Measurements from ENCODE around the gene VAMP8.
"Not testable (repeated sequence)": the region's sequence is repeated elsewhere in the genome, so short reads cannot be mapped to it uniquely, and the experiment has no call there.

VAMP8 gene

DNA sequence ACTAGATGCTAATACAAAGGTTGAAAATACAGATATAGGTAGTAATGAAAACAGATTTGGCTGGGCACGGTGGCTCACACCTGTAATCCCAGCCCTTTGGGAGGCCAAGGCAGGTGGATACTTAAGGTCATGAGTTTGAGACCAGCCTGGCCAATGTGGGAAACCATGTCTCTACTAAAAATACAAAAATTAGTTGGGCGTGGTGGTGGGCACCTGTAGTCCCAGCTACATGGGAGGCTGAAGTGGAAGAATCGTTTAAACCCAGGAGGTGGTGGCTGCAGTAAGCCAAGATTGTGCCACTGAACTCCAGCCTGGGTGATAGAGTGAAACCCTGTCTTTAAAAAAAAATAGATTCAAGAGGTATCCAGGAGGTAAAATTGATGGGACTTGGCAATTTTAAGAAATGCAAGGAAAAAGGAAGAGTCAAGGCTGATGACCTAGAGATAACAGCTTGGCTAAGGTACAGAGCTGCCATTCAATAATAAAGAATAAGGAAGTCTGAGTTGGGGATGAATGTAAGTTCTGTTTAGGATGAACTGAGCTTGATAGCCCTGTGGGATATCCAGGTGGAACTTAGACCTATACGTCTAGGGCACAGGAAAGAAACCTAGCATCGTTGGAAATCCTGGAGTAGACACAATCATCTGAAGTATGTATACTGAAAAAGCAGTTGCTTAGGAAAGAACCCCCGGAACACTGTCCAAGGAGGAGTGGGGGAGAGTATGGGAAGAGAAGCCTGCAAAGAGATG lies 29.4 kb upstream of the VAMP8 start:
- DNase-seq = no peak

DNA sequence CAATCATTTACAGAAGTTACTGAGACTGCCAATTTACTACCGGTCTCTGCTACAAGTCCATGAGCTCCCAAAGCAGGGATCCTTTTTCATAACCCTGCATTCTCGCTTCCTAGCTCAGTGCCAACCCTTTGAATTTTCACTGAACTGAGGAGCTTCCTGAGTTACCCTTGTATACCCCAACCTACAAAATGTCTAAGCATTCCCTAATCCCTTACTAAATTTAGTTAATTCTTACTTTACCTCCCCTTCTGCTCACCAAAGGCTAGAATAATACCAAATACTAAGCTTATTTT lies 28.8 kb upstream of the VAMP8 start:
- no peak for DNase-seq

DNA sequence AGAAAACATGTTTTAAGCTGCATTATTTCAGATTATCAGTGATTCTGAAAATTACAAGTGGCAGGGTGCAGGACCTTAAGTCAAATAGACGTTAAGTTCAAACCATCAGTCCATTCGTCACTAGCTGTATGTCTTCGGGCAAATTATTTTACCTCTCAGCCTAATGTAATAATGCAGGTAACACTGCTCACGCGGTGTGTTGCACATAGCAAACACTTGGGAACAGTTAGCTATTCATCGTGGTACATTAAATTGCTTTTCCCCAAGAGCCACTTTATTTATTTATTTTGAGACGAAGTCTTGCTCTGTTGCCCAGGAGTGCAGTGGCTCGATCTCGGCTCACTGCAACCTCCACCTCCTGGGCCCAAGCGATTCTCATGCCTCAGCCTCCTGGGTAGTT lies 28.3 kb upstream of the VAMP8 start:
- no peak for DNase-seq

DNA sequence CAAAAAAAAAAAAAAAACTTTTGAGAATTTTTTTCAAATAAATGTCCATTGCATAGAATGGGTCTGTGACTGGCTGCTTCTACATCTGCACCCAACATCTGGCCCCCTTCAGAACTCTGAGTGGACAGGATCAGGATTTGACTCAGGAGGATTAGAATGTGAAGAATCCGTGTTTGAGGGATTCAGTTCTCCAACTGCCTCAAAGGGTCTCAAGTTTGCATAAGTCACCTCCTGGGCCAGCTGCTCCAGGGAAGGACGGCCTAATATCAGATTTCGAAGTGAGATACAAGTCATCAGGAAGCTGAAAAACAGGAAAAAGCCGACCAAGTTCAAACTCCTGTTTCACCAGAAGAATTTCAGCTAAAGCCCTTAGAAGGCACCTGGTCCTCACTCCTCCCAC lies 27.6 kb upstream of the VAMP8 start:
- no peak for DNase-seq

DNA sequence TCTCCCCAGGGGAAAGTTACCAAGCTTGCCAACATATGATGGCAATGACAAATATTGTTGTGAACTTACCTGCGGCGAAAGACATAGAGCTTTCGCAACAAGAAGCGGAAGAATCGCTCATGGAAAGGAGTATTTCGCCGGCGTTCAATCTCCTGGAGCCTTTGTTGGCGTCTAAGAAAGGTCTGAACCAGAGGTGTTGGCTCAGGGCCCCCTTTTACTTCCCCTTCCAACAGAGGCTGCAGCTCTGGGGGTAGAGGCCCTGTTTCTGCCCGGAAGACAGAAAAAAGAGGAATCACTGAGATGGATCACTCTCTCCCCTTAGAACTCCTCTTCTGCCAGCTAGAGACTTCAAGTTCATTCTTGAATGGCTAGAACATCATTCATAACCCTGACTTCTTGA lies 26.9 kb upstream of the VAMP8 start:
- no peak for DNase-seq

DNA sequence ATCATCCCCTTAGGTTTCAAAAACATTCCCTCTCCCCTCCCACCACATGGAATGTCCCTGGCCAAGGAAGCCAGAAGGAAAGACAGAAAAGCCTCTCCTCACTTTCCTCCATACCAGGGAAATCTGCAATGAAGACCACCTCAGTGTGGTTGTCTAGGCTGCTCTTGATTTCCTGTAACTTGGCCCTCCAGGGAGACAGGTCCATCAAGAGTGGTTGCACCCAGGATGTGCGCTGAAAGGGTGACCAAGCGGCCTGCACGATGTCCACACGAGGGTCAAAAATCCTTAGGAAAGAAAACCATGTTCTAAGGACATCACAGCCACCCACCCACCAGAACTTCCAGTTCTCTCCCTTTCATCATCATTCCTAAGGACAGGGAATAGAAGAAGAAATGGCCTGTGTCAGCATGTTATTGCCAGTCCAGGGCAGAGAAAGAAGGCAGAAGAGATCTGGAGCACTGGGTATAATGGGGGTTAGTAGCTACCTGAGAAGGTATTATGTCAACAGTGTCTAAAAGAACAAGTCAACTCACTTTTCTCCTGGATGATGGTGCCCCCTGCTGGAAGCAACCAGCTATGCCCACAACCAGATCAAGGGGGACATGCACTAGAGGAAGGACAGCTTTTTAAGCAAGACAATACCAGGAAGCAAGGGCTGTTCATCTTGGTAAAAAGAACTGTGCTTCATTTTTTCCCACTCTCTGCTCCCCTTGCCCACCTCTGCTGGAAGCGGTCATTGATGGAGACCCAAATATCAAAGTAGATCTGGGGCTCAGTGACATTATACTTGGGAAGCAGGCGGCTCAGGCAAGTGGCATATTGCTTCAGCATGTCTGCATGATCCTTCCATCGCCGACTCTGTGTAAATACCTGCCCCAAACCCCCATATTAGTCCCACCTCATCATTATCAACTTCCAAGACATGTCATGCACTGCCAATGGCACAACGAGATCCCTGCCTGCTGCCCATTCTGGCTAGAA lies 25.4 kb upstream of the VAMP8 start:
- peak; percentile 75 to 93 (median 84) for DNase-seq

DNA sequence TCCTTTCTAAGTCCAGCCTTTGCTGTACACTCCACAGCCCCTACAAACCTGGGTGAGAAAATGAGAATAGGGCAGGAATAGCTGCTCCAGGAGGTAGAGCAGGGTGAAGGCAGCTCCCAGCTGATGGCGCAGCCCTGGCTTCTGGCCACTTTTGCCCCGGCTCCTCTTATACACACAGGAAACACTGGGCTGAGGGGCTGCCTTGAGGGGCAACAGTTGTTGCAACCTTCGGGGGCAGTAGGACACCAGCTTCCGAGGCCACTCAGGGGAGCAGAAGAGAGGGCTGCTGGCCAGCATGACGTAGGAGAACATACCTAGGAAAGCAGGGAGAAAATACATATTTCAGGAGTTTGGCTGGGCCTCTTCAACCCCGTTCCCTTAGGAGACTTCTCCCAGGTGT lies 24.2 kb upstream of the VAMP8 start:
- DNase-seq = no peak

DNA sequence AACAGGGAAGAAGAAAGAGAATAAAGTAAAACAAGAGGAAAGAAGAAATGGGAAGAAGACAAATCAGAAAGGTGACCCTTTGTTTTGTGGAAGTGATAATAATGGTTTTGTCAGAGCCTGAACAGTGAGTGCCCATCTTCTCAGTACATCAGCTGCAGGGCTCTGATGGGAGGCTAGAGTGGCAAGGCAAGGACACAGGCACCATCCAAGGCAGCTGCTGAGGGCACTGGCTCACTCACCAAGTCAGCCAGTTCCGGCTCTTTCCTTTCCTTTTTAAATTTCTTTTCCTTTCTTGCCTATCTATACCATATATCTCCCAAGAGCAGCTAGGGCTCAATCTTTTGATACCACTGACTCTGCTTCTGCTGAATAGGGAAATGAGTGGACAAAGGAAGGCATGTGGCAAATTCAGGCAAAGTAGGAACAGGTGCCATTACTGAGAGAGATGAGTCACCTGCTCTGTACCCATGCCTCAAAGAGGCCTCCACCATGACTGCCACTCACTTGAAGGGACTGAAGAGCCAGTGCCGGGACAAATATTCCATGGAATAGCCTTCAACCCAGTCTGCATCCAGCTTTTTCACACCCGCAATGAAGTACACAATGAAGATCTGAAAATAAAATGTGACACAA lies 22.3 kb upstream of the VAMP8 start:
- no peak for DNase-seq

DNA sequence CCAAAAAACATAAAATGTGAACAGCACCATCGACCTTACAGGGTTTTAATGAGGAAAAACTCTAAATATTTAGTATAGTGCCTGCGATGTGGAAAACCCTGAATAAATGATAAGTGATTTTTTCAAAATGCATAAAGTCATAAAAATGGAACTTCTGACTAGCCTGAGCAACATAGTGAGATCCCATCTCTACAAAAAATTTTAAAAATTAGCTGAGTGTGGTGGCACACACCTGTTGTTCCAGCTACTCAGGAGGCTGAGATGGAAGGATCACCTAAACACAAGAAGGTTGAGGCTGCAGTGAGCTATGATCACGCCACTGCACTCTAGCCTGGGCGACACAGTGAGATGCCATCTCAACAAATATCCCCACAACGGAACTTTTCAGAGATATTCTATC lies 20.3 kb upstream of the VAMP8 start:
- no peak for DNase-seq

DNA sequence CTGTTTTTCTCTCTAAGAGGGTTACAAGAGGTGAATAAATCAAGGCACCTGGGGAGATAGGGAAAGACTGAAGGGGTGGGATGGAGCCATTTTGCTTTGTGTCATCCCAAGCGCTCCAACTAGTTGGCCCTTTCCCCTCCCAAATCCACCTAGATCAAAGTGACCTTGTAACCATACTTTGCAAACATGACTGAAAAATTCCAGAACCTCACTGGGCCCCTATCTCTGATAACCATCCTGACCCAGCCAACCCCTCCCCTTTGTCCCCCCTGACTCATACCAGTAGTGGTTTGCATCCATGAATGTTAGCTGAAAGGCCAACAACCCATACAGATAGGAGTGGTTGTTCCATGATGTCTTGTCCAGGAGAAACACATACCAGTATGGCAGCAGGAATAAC lies 19.2 kb upstream of the VAMP8 start:
- DNase-seq = no peak

DNA sequence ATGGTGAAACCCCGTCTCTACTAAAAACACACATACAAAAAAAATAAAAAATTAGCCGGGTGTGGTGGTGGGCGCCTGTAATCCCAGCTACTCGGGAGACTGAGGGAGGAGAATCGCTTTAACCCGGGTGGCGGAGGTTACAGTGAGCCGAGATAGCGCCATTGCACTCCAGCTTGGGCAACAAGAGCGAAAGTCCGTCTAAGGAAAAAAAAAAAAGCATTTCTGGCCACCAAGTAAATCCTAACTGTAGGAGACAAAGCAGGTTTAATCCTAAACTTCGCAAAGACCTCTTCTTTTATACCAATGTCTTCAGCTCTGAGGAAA lies 17.0 kb upstream of the VAMP8 start:
- DNase-seq = not testable (repeated sequence)

DNA sequence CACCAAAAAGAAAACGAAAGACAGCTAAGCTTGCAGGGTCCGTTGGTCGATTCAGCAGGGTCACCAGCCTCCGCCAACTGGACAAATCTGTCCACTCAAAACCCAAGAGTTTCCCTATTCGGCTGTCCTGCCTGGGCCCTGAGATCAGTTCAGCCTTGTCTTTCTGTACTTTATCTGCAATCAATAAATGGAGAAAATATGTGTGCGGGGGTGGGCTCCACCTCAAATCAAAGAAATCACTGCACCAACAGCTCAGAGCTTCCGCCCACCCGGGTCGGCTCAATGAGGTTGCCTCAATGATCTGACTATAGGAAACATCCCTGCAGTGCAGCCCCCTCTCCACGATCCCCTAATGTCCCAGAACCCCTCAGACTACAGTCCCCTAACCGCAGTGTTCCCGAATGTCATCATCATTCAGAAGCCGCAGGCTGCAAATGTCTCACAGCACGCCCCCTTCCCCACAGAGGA lies 16.5 kb upstream of the VAMP8 start:
- DNase-seq = no peak

DNA sequence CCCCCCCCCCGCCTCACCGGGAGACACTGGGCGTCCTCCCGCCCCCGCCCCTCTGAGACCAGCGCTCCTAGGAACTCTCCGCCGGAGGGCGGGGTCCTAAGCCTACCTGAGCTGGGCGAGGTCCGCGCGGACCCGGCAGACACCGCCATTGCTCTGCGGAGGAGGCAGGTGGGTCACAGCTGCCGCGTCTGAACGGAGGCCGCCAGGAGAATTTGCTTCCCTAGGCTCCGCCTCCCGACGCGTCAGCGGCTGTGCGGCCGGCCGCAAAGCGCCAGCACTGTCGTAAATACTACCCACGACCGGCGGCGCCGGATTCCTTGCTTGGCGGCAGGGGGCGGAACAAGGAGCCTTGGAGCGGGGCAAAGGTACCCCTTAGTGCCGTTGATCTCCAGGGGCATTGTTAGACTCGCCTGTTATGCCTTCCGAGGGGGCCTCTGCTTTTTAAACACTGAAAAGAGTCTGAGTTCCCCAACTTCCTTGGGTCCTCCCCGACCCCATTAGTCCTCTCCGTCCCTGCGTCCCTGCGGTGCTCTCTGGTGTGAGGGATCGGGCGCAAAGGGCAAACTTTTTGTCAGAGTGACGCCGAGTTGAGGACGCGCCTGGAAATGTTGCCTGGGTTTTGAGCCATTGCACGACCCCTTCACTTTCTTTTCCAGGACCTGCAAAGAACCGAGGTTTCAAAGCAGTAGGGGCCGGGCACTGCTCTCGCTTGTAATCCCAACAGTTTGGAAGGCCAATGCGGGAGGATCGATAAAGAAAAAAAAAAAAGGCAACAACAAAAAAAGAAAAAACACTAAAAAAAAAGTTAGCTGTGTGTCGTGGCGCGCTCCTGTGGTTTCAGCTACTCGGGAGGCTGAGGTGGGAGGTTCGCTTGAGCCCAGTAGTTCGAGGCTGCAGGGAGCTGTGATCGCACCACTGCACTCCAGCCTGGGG lies 15.8 kb upstream of the VAMP8 start, which contains the start of gene GGCX:
Gene GGCX, minus strand, starts transcription at position 214 of the 933 bp plus-strand sequence. Its CDS starts 65 bp downstream, at position 149.
- peak; percentile 88 to 93 (median 90) for DNase-seq

DNA sequence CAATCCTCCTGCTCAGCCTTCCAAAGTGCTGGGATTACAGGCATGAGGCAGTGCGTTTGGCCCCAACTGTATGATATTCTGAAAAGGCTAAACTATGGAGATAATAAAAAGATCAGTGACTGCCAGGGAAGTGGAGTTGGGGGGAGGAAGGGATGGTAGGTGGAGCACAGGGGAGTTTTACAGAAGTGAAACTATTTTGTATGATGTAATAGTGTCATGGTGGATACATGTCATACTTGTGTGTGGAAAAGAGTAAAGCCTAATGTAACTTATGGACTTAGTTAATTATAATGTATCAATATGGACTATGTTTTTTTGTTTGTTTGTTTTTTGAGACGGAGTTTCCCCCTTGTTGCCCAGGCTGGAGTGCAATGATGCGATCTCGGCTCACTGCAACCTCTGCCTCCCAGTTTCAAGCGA lies 13.2 kb upstream of the VAMP8 start:
- no peak for DNase-seq

DNA sequence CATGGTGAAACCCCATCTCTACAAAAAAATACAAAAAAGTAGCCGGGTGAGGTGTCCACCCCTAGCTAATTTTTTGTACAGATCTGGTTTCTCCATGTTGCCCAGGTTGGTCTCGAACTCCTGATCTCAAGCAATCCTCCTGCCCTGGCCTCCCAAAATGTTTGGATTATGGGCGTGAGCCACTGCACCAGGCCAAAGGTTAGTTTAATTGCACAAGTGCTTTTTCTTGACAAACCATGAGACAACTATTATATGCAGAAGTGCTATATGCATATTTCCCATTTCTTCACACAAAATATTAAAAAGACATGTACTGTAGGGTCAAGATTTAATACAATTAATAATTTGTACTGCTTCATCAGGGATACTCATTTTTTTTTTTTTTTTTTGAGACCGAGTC lies 11.1 kb upstream of the VAMP8 start:
- DNase-seq = no peak

DNA sequence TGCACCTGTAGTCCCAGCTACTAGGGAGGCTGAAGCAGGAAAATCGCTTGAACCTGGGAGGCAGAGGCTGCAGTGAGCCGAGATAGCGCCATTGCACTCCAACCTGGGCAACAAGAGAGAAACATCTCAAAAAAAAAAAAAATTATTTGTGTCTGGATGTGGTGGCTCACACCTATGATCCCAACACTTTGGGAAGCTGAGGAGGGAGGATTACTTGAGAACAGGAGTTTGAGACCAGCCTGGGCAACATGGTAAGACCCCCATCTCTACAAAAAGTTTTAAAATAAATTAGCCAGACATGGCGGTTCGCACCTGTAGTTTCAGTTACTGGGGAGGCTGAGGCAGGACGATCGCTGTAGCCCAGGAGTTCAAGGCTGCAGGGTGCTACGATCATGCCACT lies 1.6 kb upstream of the VAMP8 start:
- no peak for DNase-seq

DNA sequence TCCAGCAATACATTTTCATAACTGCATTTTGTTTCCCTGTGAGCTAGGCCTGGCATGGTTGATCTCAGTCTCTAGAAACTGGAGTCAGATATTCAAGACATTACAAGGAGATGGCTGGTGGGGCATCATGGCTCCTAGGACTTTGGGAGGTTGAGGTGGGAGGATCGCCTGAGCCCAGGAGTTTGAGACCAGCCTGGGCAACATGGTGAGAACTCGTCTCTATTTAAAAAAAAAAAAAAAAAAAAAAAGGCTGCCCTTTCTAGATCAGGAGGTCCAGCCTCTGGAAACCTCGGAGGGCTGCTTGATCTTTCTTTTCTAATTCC lies 362 bp upstream of the VAMP8 start:
- no peak for DNase-seq

DNA sequence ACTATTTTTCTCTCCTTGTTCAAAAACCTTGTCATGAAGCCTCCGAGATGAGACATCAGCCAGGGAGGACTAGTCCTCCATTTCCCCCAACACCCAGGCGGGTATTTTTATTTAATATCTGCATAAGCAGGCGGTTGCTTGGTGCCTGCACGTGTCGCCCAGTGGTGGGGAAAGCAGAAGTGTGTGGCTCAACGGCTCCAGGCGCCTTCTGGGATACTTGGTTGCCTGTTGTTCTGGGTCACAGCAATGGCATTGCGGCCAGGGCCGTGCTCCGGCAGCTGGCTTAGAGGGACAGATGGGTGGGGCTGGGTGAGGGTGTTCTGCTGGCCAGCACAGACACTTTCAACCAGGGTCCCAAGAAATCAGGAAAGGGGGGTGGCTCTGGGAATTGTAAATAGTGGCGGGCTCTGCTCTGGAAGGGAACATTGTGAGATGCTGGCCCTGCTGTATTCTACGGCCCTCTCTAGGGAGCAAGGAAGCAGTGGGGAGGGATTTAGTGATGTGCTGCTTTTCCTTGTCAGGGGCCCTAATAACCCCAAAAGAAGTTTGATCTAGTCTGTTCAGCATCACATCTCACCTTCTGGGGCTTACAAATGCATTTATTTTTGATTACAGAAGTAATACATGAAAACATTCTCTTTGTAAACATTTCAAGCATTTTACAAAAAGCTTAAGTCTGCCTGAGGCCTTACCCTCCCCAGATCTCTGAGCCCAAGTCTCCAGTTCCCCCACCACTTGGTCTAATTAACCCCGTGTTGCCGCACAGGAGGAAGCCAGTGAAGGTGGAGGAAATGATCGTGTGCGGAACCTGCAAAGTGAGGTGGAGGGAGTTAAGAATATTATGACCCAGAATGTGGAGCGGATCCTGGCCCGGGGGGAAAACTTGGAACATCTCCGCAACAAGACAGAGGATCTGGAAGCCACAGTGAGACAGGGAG lies 1.1 kb downstream of the VAMP8 start:
- peak in 2 of 6 experiments; percentile 8 to 33 for DNase-seq

DNA sequence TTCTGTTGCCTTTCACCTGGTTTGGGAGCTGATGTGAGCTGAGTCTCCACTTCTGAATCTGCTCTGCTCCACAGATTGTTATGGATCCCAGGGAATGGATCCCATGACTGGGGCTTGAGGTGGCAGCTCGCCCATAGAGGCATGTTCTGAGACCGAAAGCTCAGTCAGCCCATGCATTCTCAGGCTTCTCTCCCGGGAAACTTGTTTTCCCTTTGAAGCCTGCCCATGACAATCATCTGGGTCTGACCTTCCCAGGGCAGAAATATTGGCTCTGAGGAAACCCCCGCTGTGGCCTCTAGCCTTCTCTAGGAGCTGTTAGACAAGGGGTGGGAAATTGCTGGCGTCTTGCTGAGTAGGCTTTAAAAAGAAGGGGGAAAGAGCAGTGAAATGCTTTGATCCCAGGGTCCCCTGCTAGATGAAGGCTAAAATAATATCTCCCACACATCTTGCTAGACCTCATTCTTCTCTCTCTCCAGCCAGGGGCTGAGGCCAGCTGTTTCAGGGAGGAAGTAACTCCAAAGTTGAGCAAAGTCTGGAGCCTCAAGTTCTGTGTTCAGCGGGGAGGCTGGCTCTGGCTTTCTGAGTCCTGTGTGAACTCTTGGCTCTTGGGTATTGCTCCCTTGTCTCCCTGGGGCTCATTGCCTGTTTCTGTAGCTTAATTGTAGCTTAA lies 2.0 kb downstream of the VAMP8 start:
- DNase-seq = no peak

DNA sequence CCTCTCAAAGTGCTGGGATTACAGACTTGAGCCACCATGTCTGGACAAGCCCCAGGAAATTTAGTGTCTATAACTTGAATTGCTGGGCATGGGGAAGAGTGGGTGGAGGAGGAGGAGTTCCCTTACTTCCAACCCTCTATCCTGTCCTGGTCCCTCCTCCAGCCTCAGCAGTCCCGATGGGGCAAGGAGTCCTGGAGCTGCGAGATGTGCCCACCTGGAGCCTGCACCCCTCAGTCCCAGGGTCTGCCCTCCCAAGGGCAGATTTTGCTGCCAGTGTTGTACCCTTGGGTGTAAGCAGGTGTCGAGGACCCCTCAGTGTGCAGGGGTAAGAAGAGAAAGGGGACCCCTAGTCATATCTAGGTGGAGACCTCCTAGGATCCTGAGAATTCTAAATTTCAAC lies 2.8 kb downstream of the VAMP8 start:
- no peak for DNase-seq

DNA sequence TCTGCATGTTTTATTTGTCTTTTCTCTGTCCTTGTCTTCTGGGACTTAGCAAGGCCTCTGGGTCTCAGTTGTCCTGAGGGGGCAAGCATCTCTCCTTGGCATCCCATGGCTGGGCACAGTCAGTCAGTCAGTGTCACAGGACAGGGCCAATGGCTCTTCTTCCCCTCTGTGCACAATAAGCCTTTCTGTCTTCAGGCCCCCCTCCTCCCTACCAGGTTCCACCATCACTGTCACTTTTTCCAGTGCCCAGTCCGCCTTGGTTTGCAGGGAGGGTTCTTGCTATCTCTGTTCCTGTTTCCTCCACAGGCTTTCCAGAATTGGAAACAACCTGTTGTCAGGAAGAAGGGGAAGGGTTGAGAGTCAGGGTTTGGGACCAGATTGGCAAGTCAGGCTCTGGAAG lies 5.1 kb downstream of the VAMP8 start:
- no peak for DNase-seq
